Measurements from ENCODE around the gene PTPDC1.

PTPDC1 gene, protein sequence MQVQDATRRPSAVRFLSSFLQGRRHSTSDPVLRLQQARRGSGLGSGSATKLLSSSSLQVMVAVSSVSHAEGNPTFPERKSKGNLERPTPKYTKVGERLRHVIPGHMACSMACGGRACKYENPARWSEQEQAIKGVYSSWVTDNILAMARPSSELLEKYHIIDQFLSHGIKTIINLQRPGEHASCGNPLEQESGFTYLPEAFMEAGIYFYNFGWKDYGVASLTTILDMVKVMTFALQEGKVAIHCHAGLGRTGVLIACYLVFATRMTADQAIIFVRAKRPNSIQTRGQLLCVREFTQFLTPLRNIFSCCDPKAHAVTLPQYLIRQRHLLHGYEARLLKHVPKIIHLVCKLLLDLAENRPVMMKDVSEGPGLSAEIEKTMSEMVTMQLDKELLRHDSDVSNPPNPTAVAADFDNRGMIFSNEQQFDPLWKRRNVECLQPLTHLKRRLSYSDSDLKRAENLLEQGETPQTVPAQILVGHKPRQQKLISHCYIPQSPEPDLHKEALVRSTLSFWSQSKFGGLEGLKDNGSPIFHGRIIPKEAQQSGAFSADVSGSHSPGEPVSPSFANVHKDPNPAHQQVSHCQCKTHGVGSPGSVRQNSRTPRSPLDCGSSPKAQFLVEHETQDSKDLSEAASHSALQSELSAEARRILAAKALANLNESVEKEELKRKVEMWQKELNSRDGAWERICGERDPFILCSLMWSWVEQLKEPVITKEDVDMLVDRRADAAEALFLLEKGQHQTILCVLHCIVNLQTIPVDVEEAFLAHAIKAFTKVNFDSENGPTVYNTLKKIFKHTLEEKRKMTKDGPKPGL

GRCh38 chr9:94084314-94084713, at the start of gene PTPDC1:
TSS of gene PTPDC1 (plus strand) at chr9:94084464. CDS start at chr9:94084531, 67 bp downstream.
- H3K4me3 ChIP-seq = no peak within 1 kb of the TSS
- H3K9ac ChIP-seq = no peak within 1 kb of the TSS
- TF ChIP-seq Cebpa-rat (IDR thresholded peaks at IDR 0.05) = no peak
- no peak within 1 kb of the TSS for H3K4me2 ChIP-seq
- no peaks in the 10 kb centered on the region for H3K4me1 ChIP-seq
- peaks cover 25% of the 10 kb centered on the region; the same call in 1 of the 2 replicates for H3K36me3 ChIP-seq
- H3K27me3 ChIP-seq = no peaks in the 10 kb centered on the region
- H3K27ac ChIP-seq = no peak within 1 kb of the TSS
- H4K20me1 ChIP-seq = no peaks in the 10 kb centered on the region
- H3K9me3 ChIP-seq = no peaks in the 10 kb centered on the region

GRCh38 chr9:94034511-94034910, 49.8 kb upstream of the PTPDC1 start:
- Histone ChIP-seq H3K36me3 (peaks cover 5% of the 10 kb centered on the region; the same call in 1 of the 2 replicates), H4K20me1 (no peaks in the 10 kb centered on the region), H3K27me3 (no peaks in the 10 kb centered on the region), H3K9ac (no peak overlapping the region), H3K4me2 (no peak overlapping the region), H3K4me3 (no peak overlapping the region), H3K9me3 (peaks cover 8% of the 10 kb centered on the region; the same call in 1 of the 2 replicates), H3K4me1 (peaks cover 20% of the 10 kb centered on the region), H3K27ac (no peak overlapping the region)
- TF ChIP-seq Cebpa-rat (IDR thresholded peaks at IDR 0.05) = no peak

- no peak overlapping the region for H3K27ac ChIP-seq
- no peak overlapping the region for H3K4me2 ChIP-seq
- H3K9me3 ChIP-seq = peaks cover 13% of the 10 kb centered on the region; the same call in 1 of the 2 replicates
- no peaks in the 10 kb centered on the region for H4K20me1 ChIP-seq
- no peak for TF ChIP-seq Cebpa-rat (IDR thresholded peaks at IDR 0.05)
- H3K9ac ChIP-seq = no peak overlapping the region
- no peaks in the 10 kb centered on the region for H3K27me3 ChIP-seq
- H3K36me3 ChIP-seq = peaks cover 5% of the 10 kb centered on the region; the same call in 1 of the 2 replicates
- H3K4me3 ChIP-seq = no peak overlapping the region
- H3K4me1 ChIP-seq = no peaks in the 10 kb centered on the region
Observed at GRCh38 chr9:94039786-94040185, 44.5 kb upstream of the PTPDC1 start.

GRCh38 chr9:94042516-94043360, 41.5 kb upstream of the PTPDC1 start:
- peaks cover 4% of the 10 kb centered on the region; the same call in 1 of the 2 replicates for H3K36me3 ChIP-seq
- no peak overlapping the region for H3K9ac ChIP-seq
- H4K20me1 ChIP-seq = no peaks in the 10 kb centered on the region
- no peak overlapping the region for H3K4me3 ChIP-seq
- H3K4me2 ChIP-seq = no peak overlapping the region
- TF ChIP-seq Cebpa-rat (IDR thresholded peaks at IDR 0.05) = no peak
- no peaks in the 10 kb centered on the region for H3K27me3 ChIP-seq
- 0 out of 2 replicates have a peak, but pooled peaks cover 5% of the 10 kb centered on the region for H3K9me3 ChIP-seq
- no peak overlapping the region for H3K27ac ChIP-seq
- no peaks in the 10 kb centered on the region for H3K4me1 ChIP-seq

DNA sequence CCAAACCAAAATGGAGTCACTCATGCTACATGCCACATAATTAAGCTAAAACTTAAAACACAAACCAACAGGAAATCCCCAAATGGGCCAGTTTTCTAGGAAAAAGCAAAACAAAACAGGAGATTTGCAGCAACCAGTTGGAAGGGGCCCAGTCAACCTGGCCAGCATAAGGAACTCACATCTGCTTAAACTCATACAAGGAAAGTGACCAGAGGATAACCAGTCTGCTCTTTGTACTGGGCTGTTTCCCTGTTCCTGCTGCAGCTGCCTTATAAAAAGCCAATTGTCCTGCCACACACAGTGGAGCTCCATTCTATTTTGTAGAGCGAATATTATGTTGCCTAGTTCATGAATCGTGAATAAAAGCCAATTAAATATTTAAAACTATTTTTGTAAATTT, 29.5 kb upstream of the PTPDC1 start:
- Histone ChIP-seq H3K9me3 (peaks cover 13% of the 10 kb centered on the region), H3K4me1 (no peaks in the 10 kb centered on the region; the same call in 1 of the 2 replicates), H3K4me3 (no peak overlapping the region), H3K36me3 (0 out of 2 replicates have a peak, but pooled peaks cover 9% of the 10 kb centered on the region), H3K4me2 (no peak overlapping the region), H3K9ac (no peak overlapping the region), H3K27me3 (no peaks in the 10 kb centered on the region), H4K20me1 (no peaks in the 10 kb centered on the region), H3K27ac (no peak overlapping the region)
- TF ChIP-seq Cebpa-rat (IDR thresholded peaks at IDR 0.05) = no peak

DNA sequence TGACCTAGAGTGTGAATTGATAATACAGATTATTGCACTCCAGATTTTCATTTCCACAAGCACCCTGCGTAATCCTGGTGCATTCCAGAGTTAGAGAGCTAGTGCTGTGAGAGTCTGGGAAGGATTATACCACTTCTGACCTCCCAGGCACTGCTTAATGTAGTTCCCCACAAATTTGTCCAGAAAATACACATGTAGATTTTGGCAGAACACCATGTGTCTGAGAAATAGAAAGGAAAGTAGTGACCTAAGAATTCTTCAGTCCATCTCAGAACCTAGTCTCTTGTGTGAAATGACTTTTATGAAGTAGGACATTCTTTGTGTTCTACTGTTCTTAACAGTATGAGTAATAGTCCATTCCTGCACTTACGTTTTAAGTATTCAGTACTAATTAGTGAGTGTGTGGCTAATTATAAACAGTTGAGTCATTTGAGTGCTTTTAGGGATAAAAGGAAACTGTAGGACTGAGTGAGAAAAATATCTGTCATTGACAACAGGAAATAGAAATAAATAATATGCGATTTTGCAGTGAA, 27.8 kb upstream of the PTPDC1 start:
- Histone ChIP-seq H3K27me3 (no peaks in the 10 kb centered on the region), H3K4me2 (no peak overlapping the region), H3K4me1 (no peaks in the 10 kb centered on the region; the same call in 1 of the 2 replicates), H3K4me3 (no peak overlapping the region), H4K20me1 (no peaks in the 10 kb centered on the region), H3K9me3 (peaks cover 7% of the 10 kb centered on the region), H3K9ac (no peak overlapping the region), H3K36me3 (peaks cover 11% of the 10 kb centered on the region), H3K27ac (no peak overlapping the region)
- TF ChIP-seq Cebpa-rat (IDR thresholded peaks at IDR 0.05) = no peak

DNA sequence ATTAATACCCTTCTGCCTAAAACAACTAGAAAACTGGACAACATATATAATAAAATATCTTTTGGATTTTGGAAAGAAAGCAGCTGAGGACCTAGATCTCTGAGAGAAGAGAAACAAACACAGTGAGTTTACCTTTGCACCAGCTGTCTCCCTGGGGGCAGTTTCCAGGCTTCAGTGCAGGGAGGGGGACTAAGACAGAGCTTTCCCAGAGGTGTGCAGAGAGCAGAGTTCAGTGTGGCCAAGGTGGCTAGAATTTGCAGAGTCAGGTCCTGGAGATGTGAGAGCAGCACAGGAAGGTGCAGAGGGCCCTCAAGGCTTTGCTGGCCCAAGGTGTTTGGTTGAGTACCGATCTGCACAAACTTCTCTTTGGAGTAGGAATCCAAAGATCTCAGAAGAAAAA, 26.3 kb upstream of the PTPDC1 start:
- Histone ChIP-seq H3K9ac (no peak overlapping the region), H3K4me1 (no peaks in the 10 kb centered on the region), H4K20me1 (no peaks in the 10 kb centered on the region), H3K4me2 (no peak overlapping the region), H3K9me3 (peaks cover 18% of the 10 kb centered on the region), H3K36me3 (peaks cover 20% of the 10 kb centered on the region), H3K4me3 (no peak overlapping the region), H3K27ac (no peak overlapping the region), H3K27me3 (no peaks in the 10 kb centered on the region)
- no peak for TF ChIP-seq Cebpa-rat (IDR thresholded peaks at IDR 0.05)

- no peak overlapping the region for H3K9ac ChIP-seq
- H3K27ac ChIP-seq = no peak overlapping the region
- H3K4me3 ChIP-seq = no peak overlapping the region
- no peaks in the 10 kb centered on the region for H3K27me3 ChIP-seq
- H3K9me3 ChIP-seq = peaks cover 18% of the 10 kb centered on the region
- H3K4me1 ChIP-seq = no peaks in the 10 kb centered on the region
- no peaks in the 10 kb centered on the region for H4K20me1 ChIP-seq
- H3K36me3 ChIP-seq = peaks cover 20% of the 10 kb centered on the region
- no peak for TF ChIP-seq Cebpa-rat (IDR thresholded peaks at IDR 0.05)
- no peak overlapping the region for H3K4me2 ChIP-seq
Observed at GRCh38 chr9:94061864-94062263, 22.4 kb upstream of the PTPDC1 start.

DNA sequence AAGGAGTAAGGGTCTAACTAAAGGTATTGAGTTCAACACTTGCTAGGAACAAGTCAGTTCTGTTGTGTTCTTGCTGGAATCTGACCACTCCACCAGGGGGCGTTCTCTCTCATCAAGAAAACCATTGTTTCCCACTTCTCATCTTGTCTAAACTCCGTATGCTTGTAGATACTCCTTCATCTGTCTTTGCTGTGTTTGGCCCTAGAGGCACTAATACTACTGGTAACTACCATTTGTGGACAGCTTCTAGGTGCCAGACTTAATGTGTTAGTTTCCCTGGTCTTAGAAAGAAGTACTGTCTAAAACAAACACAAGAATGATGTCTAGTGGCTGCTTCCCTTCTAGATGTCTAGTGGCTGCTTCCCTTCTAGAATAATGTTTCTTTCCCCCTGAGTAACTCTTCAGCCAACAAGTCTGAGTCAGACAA, 18.7 kb upstream of the PTPDC1 start:
- no peaks in the 10 kb centered on the region for H4K20me1 ChIP-seq
- H3K9me3 ChIP-seq = peaks cover 25% of the 10 kb centered on the region
- no peak for TF ChIP-seq Cebpa-rat (IDR thresholded peaks at IDR 0.05)
- H3K4me1 ChIP-seq = no peaks in the 10 kb centered on the region
- peaks cover 25% of the 10 kb centered on the region for H3K36me3 ChIP-seq
- no peak overlapping the region for H3K4me3 ChIP-seq
- H3K4me2 ChIP-seq = no peak overlapping the region
- H3K27me3 ChIP-seq = no peaks in the 10 kb centered on the region
- no peak overlapping the region for H3K27ac ChIP-seq
- H3K9ac ChIP-seq = no peak overlapping the region
